ENCODE measurements around the gene NOL11.
A peak's percentile ranks its signal among the peaks of the same experiment; 100 is the strongest.

Gene NOL11

GRCh38 chr17:67712375-67712774 is 5.4 kb upstream of the NOL11 start:
- no peaks in the 10 kb centered on the region for H3K79me1 ChIP-seq (ENCODE audit: low read length)
- no peak overlapping the region for H3K18ac ChIP-seq (ENCODE audit: low read length)
- H3K56ac ChIP-seq (ENCODE audit: low read length): no peak overlapping the region
- H3K79me2 ChIP-seq (ENCODE audit: control insufficient read depth, insufficient read depth, low read length): no peaks in the 10 kb centered on the region
- H2BK15ac ChIP-seq (replicated peaks; ENCODE audit: low read depth): no peak overlapping the region
- H3K27ac ChIP-seq (ENCODE audit: low read depth, low read length): no peak overlapping the region
- H3K27me3 ChIP-seq (ENCODE audit: insufficient read depth, low read length, poor library complexity): no peaks in the 10 kb centered on the region
- no peaks in the 10 kb centered on the region for H3K4me1 ChIP-seq (ENCODE audit: control insufficient read depth, low read depth, low read length)
- no peak overlapping the region for H2BK5ac ChIP-seq (ENCODE audit: low read length)
- no peak for DNase-seq
- H3K36me3 ChIP-seq (ENCODE audit: control insufficient read depth, insufficient read depth, low read length): no peaks in the 10 kb centered on the region
- no peak overlapping the region for H3K4me2 ChIP-seq (ENCODE audit: low read length)
- no peak overlapping the region for H2BK120ac ChIP-seq (ENCODE audit: low read depth, low read length)
- no peak overlapping the region for H2AK5ac ChIP-seq (ENCODE audit: low read length)
- no CpG with 5 or more reads among the region's 4 CpGs for WGBS (ENCODE audit: extremely low coverage, insufficient coverage, low lambda C conversion rate)
- no peak overlapping the region for H4K8ac ChIP-seq (ENCODE audit: low read depth, low read length)
- no peak overlapping the region for H3K9ac ChIP-seq (ENCODE audit: low read length)
- no peak overlapping the region for H3K4me3 ChIP-seq (ENCODE audit: low read length)
- H3K4ac ChIP-seq (ENCODE audit: low read depth, low read length): no peak overlapping the region
- H4K5ac ChIP-seq (ENCODE audit: low read length): no peak overlapping the region
- H3K23ac ChIP-seq (ENCODE audit: low read length): no peak overlapping the region

- H3K27me3 ChIP-seq (ENCODE audit: insufficient read depth, low read length, poor library complexity): no peaks in the 10 kb centered on the region
- no peak overlapping the region for H2BK120ac ChIP-seq (ENCODE audit: low read depth, low read length)
- no peak overlapping the region for H2AK5ac ChIP-seq (ENCODE audit: low read length)
- H3K56ac ChIP-seq (ENCODE audit: low read length): no peak overlapping the region
- H3K79me2 ChIP-seq (ENCODE audit: control insufficient read depth, insufficient read depth, low read length): peaks cover 2% of the 10 kb centered on the region
- H3K4me2 ChIP-seq (ENCODE audit: low read length): no peak overlapping the region
- no peak overlapping the region for H2BK5ac ChIP-seq (ENCODE audit: low read length)
- DNase-seq: no peak
- H3K4me1 ChIP-seq (ENCODE audit: control insufficient read depth, low read depth, low read length): no peaks in the 10 kb centered on the region
- whole genome bisulfite sequencing (ENCODE audit: extremely low coverage, insufficient coverage, low lambda C conversion rate): no CpG with 5 or more reads among the region's 3 CpGs
- no peaks in the 10 kb centered on the region for H3K79me1 ChIP-seq (ENCODE audit: low read length)
- H3K36me3 ChIP-seq (ENCODE audit: control insufficient read depth, insufficient read depth, low read length): no peaks in the 10 kb centered on the region
- no peak overlapping the region for H3K27ac ChIP-seq (ENCODE audit: low read depth, low read length)
- no peak overlapping the region for H3K4ac ChIP-seq (ENCODE audit: low read depth, low read length)
- H3K9ac ChIP-seq (ENCODE audit: low read length): no peak overlapping the region
- no peak overlapping the region for H3K23ac ChIP-seq (ENCODE audit: low read length)
- no peak overlapping the region for H4K8ac ChIP-seq (ENCODE audit: low read depth, low read length)
- H2BK15ac ChIP-seq (replicated peaks; ENCODE audit: low read depth): no peak overlapping the region
- H3K4me3 ChIP-seq (ENCODE audit: low read length): no peak overlapping the region
- H3K18ac ChIP-seq (ENCODE audit: low read length): no peak overlapping the region
- no peak overlapping the region for H4K5ac ChIP-seq (ENCODE audit: low read length)
Measured at GRCh38 chr17:67713169-67713568, 4.6 kb upstream of the NOL11 start.

GRCh38 chr17:67716405-67716798 is 1.3 kb upstream of the NOL11 start:
- H3K18ac ChIP-seq (ENCODE audit: low read length): no peak overlapping the region
- no peak overlapping the region for H3K56ac ChIP-seq (ENCODE audit: low read length)
- H3K4ac ChIP-seq (ENCODE audit: low read depth, low read length): no peak overlapping the region
- peaks cover 14% of the 10 kb centered on the region for H3K79me2 ChIP-seq (ENCODE audit: control insufficient read depth, insufficient read depth, low read length)
- H3K4me1 ChIP-seq (ENCODE audit: control insufficient read depth, low read depth, low read length): no peaks in the 10 kb centered on the region
- no CpG with 5 or more reads among the region's 6 CpGs for WGBS (ENCODE audit: extremely low coverage, insufficient coverage, low lambda C conversion rate)
- H3K23ac ChIP-seq (ENCODE audit: low read length): no peak overlapping the region
- H3K4me2 ChIP-seq (ENCODE audit: low read length): no peak overlapping the region
- DNase-seq: no peak
- no peaks in the 10 kb centered on the region for H3K27me3 ChIP-seq (ENCODE audit: insufficient read depth, low read length, poor library complexity)
- H2BK15ac ChIP-seq (replicated peaks; ENCODE audit: low read depth): no peak overlapping the region
- no peak overlapping the region for H3K27ac ChIP-seq (ENCODE audit: low read depth, low read length)
- H3K9ac ChIP-seq (ENCODE audit: low read length): no peak overlapping the region
- H3K79me1 ChIP-seq (ENCODE audit: low read length): peaks cover 1% of the 10 kb centered on the region
- H3K36me3 ChIP-seq (ENCODE audit: control insufficient read depth, insufficient read depth, low read length): peaks cover 2% of the 10 kb centered on the region
- no peak overlapping the region for H4K5ac ChIP-seq (ENCODE audit: low read length)
- H4K8ac ChIP-seq (ENCODE audit: low read depth, low read length): no peak overlapping the region
- H2BK120ac ChIP-seq (ENCODE audit: low read depth, low read length): no peak overlapping the region
- H2AK5ac ChIP-seq (ENCODE audit: low read length): no peak overlapping the region
- H3K4me3 ChIP-seq (ENCODE audit: low read length): no peak overlapping the region
- no peak overlapping the region for H2BK5ac ChIP-seq (ENCODE audit: low read length)

GRCh38 chr17:67717192-67717623 is 528 bp upstream of the NOL11 start:
- Histone ChIP-seq H3K56ac (ENCODE audit: low read length) (peak overlapping the region; percentile 75), H2BK15ac (replicated peaks; ENCODE audit: low read depth) (no peak overlapping the region), H3K4me3 (ENCODE audit: low read length) (peak overlapping the region; percentile 7), H2AK5ac (ENCODE audit: low read length) (no peak overlapping the region), H2BK120ac (ENCODE audit: low read depth, low read length) (no peak overlapping the region), H4K5ac (ENCODE audit: low read length) (no peak overlapping the region), H3K4me2 (ENCODE audit: low read length) (peak overlapping the region; percentile 53), H3K23ac (ENCODE audit: low read length) (no peak overlapping the region), H3K4me1 (ENCODE audit: control insufficient read depth, low read depth, low read length) (no peaks in the 10 kb centered on the region), H3K36me3 (ENCODE audit: control insufficient read depth, insufficient read depth, low read length) (peaks cover 6% of the 10 kb centered on the region), H3K79me1 (ENCODE audit: low read length) (peaks cover 1% of the 10 kb centered on the region), H2BK5ac (ENCODE audit: low read length) (no peak overlapping the region), H3K79me2 (ENCODE audit: control insufficient read depth, insufficient read depth, low read length) (peaks cover 14% of the 10 kb centered on the region), H3K27me3 (ENCODE audit: insufficient read depth, low read length, poor library complexity) (no peaks in the 10 kb centered on the region), H3K27ac (ENCODE audit: low read depth, low read length) (no peak overlapping the region), H3K4ac (ENCODE audit: low read depth, low read length) (peak overlapping the region; percentile 72), H3K18ac (ENCODE audit: low read length) (peak overlapping the region; percentile 88), H3K9ac (ENCODE audit: low read length) (peak overlapping the region; percentile 79), H4K8ac (ENCODE audit: low read depth, low read length) (no peak overlapping the region)
- no CpG with 5 or more reads among the region's 5 CpGs for WGBS (ENCODE audit: extremely low coverage, insufficient coverage, low lambda C conversion rate)
- no peak for DNase-seq

GRCh38 chr17:67718325-67718941 is 697 bp downstream of the NOL11 start:
- peak overlapping the region; percentile 98 for H3K56ac ChIP-seq (ENCODE audit: low read length)
- DNase-seq: peak; percentile 83
- H2BK120ac ChIP-seq (ENCODE audit: low read depth, low read length): no peak overlapping the region
- H3K27me3 ChIP-seq (ENCODE audit: insufficient read depth, low read length, poor library complexity): no peaks in the 10 kb centered on the region
- peak overlapping the region; percentile 3 for H3K18ac ChIP-seq (ENCODE audit: low read length)
- H2BK15ac ChIP-seq (replicated peaks; ENCODE audit: low read depth): no peak overlapping the region
- H3K4me2 ChIP-seq (ENCODE audit: low read length): peak overlapping the region; percentile 86
- peaks cover 1% of the 10 kb centered on the region for H3K79me1 ChIP-seq (ENCODE audit: low read length)
- peak overlapping the region; percentile 93 for H3K9ac ChIP-seq (ENCODE audit: low read length)
- H4K5ac ChIP-seq (ENCODE audit: low read length): no peak overlapping the region
- H3K4me1 ChIP-seq (ENCODE audit: control insufficient read depth, low read depth, low read length): no peaks in the 10 kb centered on the region
- peak overlapping the region; percentile 79 for H3K4me3 ChIP-seq (ENCODE audit: low read length)
- H3K79me2 ChIP-seq (ENCODE audit: control insufficient read depth, insufficient read depth, low read length): peaks cover 14% of the 10 kb centered on the region
- WGBS (ENCODE audit: extremely low coverage, insufficient coverage, low lambda C conversion rate): no CpG with 5 or more reads among the region's 16 CpGs
- H3K27ac ChIP-seq (ENCODE audit: low read depth, low read length): peak overlapping the region; percentile 56
- peaks cover 8% of the 10 kb centered on the region for H3K36me3 ChIP-seq (ENCODE audit: control insufficient read depth, insufficient read depth, low read length)
- no peak overlapping the region for H2AK5ac ChIP-seq (ENCODE audit: low read length)
- no peak overlapping the region for H3K23ac ChIP-seq (ENCODE audit: low read length)
- H2BK5ac ChIP-seq (ENCODE audit: low read length): no peak overlapping the region
- no peak overlapping the region for H4K8ac ChIP-seq (ENCODE audit: low read depth, low read length)
- no peak overlapping the region for H3K4ac ChIP-seq (ENCODE audit: low read depth, low read length)

- no peaks in the 10 kb centered on the region for H3K79me2 ChIP-seq (ENCODE audit: control insufficient read depth, insufficient read depth, low read length)
- no peak overlapping the region for H2BK15ac ChIP-seq (replicated peaks; ENCODE audit: low read depth)
- H2BK120ac ChIP-seq (ENCODE audit: low read depth, low read length): no peak overlapping the region
- H3K4me2 ChIP-seq (ENCODE audit: low read length): no peak overlapping the region
- no peak overlapping the region for H4K8ac ChIP-seq (ENCODE audit: low read depth, low read length)
- H3K36me3 ChIP-seq (ENCODE audit: control insufficient read depth, insufficient read depth, low read length): peaks cover 16% of the 10 kb centered on the region
- H4K5ac ChIP-seq (ENCODE audit: low read length): no peak overlapping the region
- H3K4me1 ChIP-seq (ENCODE audit: control insufficient read depth, low read depth, low read length): no peaks in the 10 kb centered on the region
- no peaks in the 10 kb centered on the region for H3K27me3 ChIP-seq (ENCODE audit: insufficient read depth, low read length, poor library complexity)
- H3K4ac ChIP-seq (ENCODE audit: low read depth, low read length): no peak overlapping the region
- H3K27ac ChIP-seq (ENCODE audit: low read depth, low read length): no peak overlapping the region
- H2BK5ac ChIP-seq (ENCODE audit: low read length): no peak overlapping the region
- no peak for DNase-seq
- H3K18ac ChIP-seq (ENCODE audit: low read length): no peak overlapping the region
- no peak overlapping the region for H3K9ac ChIP-seq (ENCODE audit: low read length)
- no peak overlapping the region for H3K23ac ChIP-seq (ENCODE audit: low read length)
- H3K56ac ChIP-seq (ENCODE audit: low read length): no peak overlapping the region
- peaks cover 1% of the 10 kb centered on the region for H3K79me1 ChIP-seq (ENCODE audit: low read length)
- WGBS (ENCODE audit: extremely low coverage, insufficient coverage, low lambda C conversion rate): no CpG with 5 or more reads among the region's 4 CpGs
- H3K4me3 ChIP-seq (ENCODE audit: low read length): no peak overlapping the region
- no peak overlapping the region for H2AK5ac ChIP-seq (ENCODE audit: low read length)
Measured at GRCh38 chr17:67725373-67725791, 7.6 kb downstream of the NOL11 start.
